ENCODE data around the gene SF3A1. TPM values are rescaled to one million over a fixed set of nuclear protein-coding genes. Genes with fewer than 3 reads are reported as not detected.

SF3A1 gene
- total and polyA plus RNA-seq, 9 of the 15 experiments (the other 6 are each of a cell fraction or from before 2014, with no cell fraction given), result 6.7 to 228 (median 13.0) TPM

GRCh38 chr22:30399718-30400117 lies 43.0 kb upstream of the SF3A1 start:
- Histone ChIP-seq H3K36me3 (ENCODE audit: control insufficient read depth, insufficient read depth, low read length) (no peaks in the 10 kb centered on the region), H3K4me2 (ENCODE audit: insufficient read depth, low read length) (no peak overlapping the region), H4K20me1 (replicated peaks; ENCODE audit: control insufficient read depth, insufficient read depth, low read length) (0 out of 2 replicates have a peak, but pooled peaks cover 7% of the 10 kb centered on the region), H3K79me2 (ENCODE audit: control insufficient read depth, insufficient read depth, low read length) (no peaks in the 10 kb centered on the region), H2AFZ (ENCODE audit: low read depth, low read length) (no peak overlapping the region), H3K9me3 (replicated peaks; ENCODE audit: control insufficient read depth, insufficient read depth, low read depth, low read length) (no peaks in the 10 kb centered on the region), H3K4me3 (no peak overlapping the region), H3K27ac (ENCODE audit: extremely low read depth, low read depth, low read length) (no peak overlapping the region), H3K9me1 (ENCODE audit: control insufficient read depth, insufficient read depth, low read length) (no peaks in the 10 kb centered on the region), H3K27me3 (ENCODE audit: control insufficient read depth in 2 of 2, insufficient read depth in 2 of 2, low read length in 2 of 2) (no peaks in the 10 kb centered on the region), H3K4me1 (replicated peaks in 1 of 2; ENCODE audit: control insufficient read depth in 2 of 2, insufficient read depth in 2 of 2, low read length in 2 of 2) (peaks cover 9 to 31% of the 10 kb centered on the region in 2 experiments; a peak in 4 of 5 replicates), H3K9ac (ENCODE audit: insufficient read depth in 1 of 2, low read depth in 2 of 2, low read length in 2 of 2) (no peak overlapping the region)
- intact Hi-C loops (cut with micrococcal nuclease), result no loop called here
- BruUV-seq (replicated peaks), result no TSS peak
- WGBS (ENCODE audit: insufficient coverage, low coverage, missing lambda C conversion rate), result 69% methylated on average over 4 of the region's 5 CpGs
- in situ Hi-C loops (cut with MboI), result loop anchor here (10.0 to 25.0 kb wide), 2 partner anchors 287 to 355 kb away; no protein-coding TSS in a partner anchor
- DNase-seq (ENCODE audit: extremely low read depth in 1 of 4, low spot score in 3 of 4) (no peak), ATAC-seq (no peak), FAIRE-seq (no peak)
- POLR2A ChIA-PET, result interaction anchor here (0.5 kb wide), 1 partner anchor 22 kb away, joined by 3 read pairs; no protein-coding TSS in a partner anchor
- CTCF ChIA-PET (ENCODE audit: low intra/inter-chr PET ratio), result no interaction called here
- TF ChIP-seq BCOR (IDR thresholded peaks at IDR 0.05), result 0 out of 2 replicates have a peak, but pooled peaks have one; percentile 13
- no peak for TF ChIP-seq POLR2B (IDR thresholded peaks at IDR 0.05; ENCODE audit: low read depth, partially characterized antibody)

- DNase-seq (ENCODE audit: extremely low read depth in 1 of 4, low spot score in 3 of 4) (no peak), FAIRE-seq (no peak), ATAC-seq (no peak)
- BruUV-seq (replicated peaks), result no TSS peak
- 59% methylated on average over 15 of the region's 25 CpGs for WGBS (ENCODE audit: insufficient coverage, low coverage, missing lambda C conversion rate)
- Histone ChIP-seq H4K20me1 (replicated peaks; ENCODE audit: control insufficient read depth, insufficient read depth, low read length) (0 out of 2 replicates have a peak, but pooled peaks cover 7% of the 10 kb centered on the region), H3K9ac (ENCODE audit: insufficient read depth in 1 of 2, low read depth in 2 of 2, low read length in 2 of 2) (no peak overlapping the region), H3K4me3 (no peak overlapping the region), H3K36me3 (ENCODE audit: control insufficient read depth, insufficient read depth, low read length) (no peaks in the 10 kb centered on the region), H3K79me2 (ENCODE audit: control insufficient read depth, insufficient read depth, low read length) (no peaks in the 10 kb centered on the region), H3K9me1 (ENCODE audit: control insufficient read depth, insufficient read depth, low read length) (no peaks in the 10 kb centered on the region), H3K9me3 (replicated peaks; ENCODE audit: control insufficient read depth, insufficient read depth, low read depth, low read length) (no peaks in the 10 kb centered on the region), H3K4me2 (ENCODE audit: insufficient read depth, low read length) (no peak overlapping the region), H3K27ac (ENCODE audit: extremely low read depth, low read depth, low read length) (no peak overlapping the region), H3K4me1 (replicated peaks in 1 of 2; ENCODE audit: control insufficient read depth in 2 of 2, insufficient read depth in 2 of 2, low read length in 2 of 2) (peaks cover 9 to 31% of the 10 kb centered on the region in 2 experiments; a peak in 4 of 5 replicates), H3K27me3 (ENCODE audit: control insufficient read depth in 2 of 2, insufficient read depth in 2 of 2, low read length in 2 of 2) (no peaks in the 10 kb centered on the region), H2AFZ (ENCODE audit: low read depth, low read length) (no peak overlapping the region)
- in situ Hi-C loops (cut with MboI), result loop anchor here (10.0 to 25.0 kb wide), 2 partner anchors 287 to 356 kb away; no protein-coding TSS in a partner anchor
- ChIA-PET CTCF (ENCODE audit: low intra/inter-chr PET ratio) (no interaction called here), POLR2A (interaction anchor here (0.7 to 0.9 kb wide), 2 partner anchors 34 to 91 kb away, joined by 3 to 4 read pairs; no protein-coding TSS in a partner anchor)
- intact Hi-C loops (cut with micrococcal nuclease), result no loop called here
- no peak for TF ChIP-seq MCM5 (IDR thresholded peaks at IDR 0.05; ENCODE audit: low read depth)
- TF ChIP-seq GABPB2 (CRISPR knock-in tag; conservative IDR thresholded peaks at IDR 0.05), result no peak
- TF ChIP-seq CBFA2T3 (IDR thresholded peaks at IDR 0.05), result 0 out of 2 replicates have a peak, but pooled peaks have one; percentile 14
- TF ChIP-seq BCOR (IDR thresholded peaks at IDR 0.05), result peak; percentile 70
- TF ChIP-seq CUX1 (CRISPR knock-in tag; IDR thresholded peaks at IDR 0.05), result no peak
- TF ChIP-seq RBM25 (IDR thresholded peaks at IDR 0.05; ENCODE audit: low read depth, low read length, severe bottlenecking), result peak; percentile 46
These were observed 42.3 kb upstream of the SF3A1 start for GRCh38 chr22:30398685-30399680.

Data from K562 (cell line).